Measurements from ENCODE around the gene EXOC2. TPM values are rescaled to one million over a fixed set of nuclear protein-coding genes. Genes with fewer than 3 reads are reported as not detected.

The EXOC2 gene
- total RNA-seq, 5 donors from 2014 or later (not counting 1 experiment from before 2014, with no cell fraction given), result 30.7 to 40.6 (median 39.3) TPM

DNA sequence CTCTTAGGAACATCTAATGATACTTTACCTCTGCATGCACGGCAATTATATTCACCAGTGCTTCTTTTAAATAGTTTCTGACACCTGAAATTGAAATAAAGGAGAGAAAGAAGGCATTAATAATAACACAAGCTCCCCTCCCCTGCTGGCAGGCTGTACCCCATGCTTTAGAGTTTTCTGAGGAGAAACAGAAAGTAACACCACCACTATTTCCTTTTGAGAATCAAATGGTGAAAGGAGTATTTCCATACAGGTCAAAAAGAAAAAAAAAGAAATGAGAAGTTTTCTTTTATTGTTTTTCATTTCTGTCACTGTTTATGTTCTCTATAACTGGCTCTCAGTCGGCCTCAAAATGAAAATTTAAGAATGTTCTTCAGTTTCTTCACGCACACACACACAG is 193.3 kb downstream of the EXOC2 start:
- Mint-ChIP-seq H3K27ac (peak overlapping the region; percentile 86 to 90), H3K36me3 (peaks cover 30% of the 10 kb centered on the region), H3K4me3 (peak overlapping the region; percentile 55 to 77 (median 55)), H3K9me3 (no peaks in the 10 kb centered on the region), H3K4me1 (peaks cover 38 to 69% (median 54%) of the 10 kb centered on the region in 3 donors), H3K27me3 (no peaks in the 10 kb centered on the region)
- ChIA-PET CTCF (interaction anchor here in 1 of 2 donors (0.6 kb wide), 1 partner anchor 107 kb away, joined by 5 read pairs; no protein-coding TSS in a partner anchor), POLR2A (interaction anchor here in 1 of 2 donors (0.5 to 0.7 kb wide), 2 partner anchors 8 to 28 kb away, joined by 3 read pairs; no protein-coding TSS in a partner anchor)
- peaks cover 26 to 38% of the 10 kb centered on the region in 2 experiments for H3K4me1 ChIP-seq (ENCODE audit: control insufficient read depth in 1 of 2, extremely low read depth in 1 of 2, insufficient read depth in 2 of 2, low read length in 2 of 2)
- H3K4me3 ChIP-seq (ENCODE audit: control insufficient read depth in 1 of 2, extremely low read depth in 1 of 2, low read length in 1 of 2), result no peak overlapping the region
- ATAC-seq (replicated peaks in 1 of 4) (peak; percentile 25 to 64 (median 50)), DNase-seq (peak in 1 of 35 experiments; percentile 47)
- no peaks in the 10 kb centered on the region for H3K27me3 ChIP-seq (replicated peaks in 1 of 2; ENCODE audit: control insufficient read depth in 2 of 2, extremely low read depth in 1 of 2, insufficient read depth in 2 of 2, low read length in 1 of 2)
- no peaks in the 10 kb centered on the region for H3K9me3 ChIP-seq
- peaks cover 0 to 11% of the 10 kb centered on the region in 2 donors for H3K36me3 ChIP-seq (ENCODE audit: control insufficient read depth in 2 of 2, extremely low read depth in 1 of 2, insufficient read depth in 1 of 2, low read length in 1 of 2)
- WGBS (ENCODE audit: insufficient coverage), result no CpG with 5 or more reads among the region's 3 CpGs
- peak overlapping the region; percentile 69 for H3K27ac ChIP-seq (ENCODE audit: low read length)

DNA sequence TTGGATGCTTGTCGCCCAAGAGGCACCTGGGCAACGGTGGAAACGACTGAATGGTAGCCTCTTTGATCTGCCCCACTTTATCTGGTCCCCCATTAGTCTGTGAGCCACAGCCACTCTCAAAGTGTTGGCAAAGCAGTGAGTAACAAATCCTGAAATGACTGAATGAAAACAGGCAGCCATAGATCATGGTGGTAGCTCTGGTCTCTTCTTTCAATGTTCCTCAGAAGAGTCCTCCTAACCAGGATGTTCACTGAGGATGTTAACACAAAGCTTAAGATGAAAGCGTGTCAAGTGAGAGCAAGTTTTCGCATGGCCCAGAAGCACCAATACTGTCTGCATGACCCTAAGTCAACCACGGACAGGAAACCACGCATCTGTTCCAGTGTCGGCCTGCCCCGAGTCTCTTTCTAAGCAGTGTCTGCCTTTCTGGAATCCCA is 194.1 kb downstream of the EXOC2 start:
- ChIA-PET CTCF (interaction anchor here in 1 of 2 donors (1.0 to 1.2 kb wide), 2 partner anchors 52 to 310 kb away, joined by 3 read pairs; no protein-coding TSS in a partner anchor), POLR2A (no interaction called here)
- H3K4me1 Mint-ChIP-seq, result peaks cover 46 to 75% (median 62%) of the 10 kb centered on the region in 3 donors
- Histone ChIP-seq H3K27ac (ENCODE audit: low read length) (peak overlapping the region; percentile 69), H3K9me3 (no peaks in the 10 kb centered on the region), H3K4me1 (ENCODE audit: control insufficient read depth in 1 of 2, extremely low read depth in 1 of 2, insufficient read depth in 2 of 2, low read length in 2 of 2) (peaks cover 33 to 46% of the 10 kb centered on the region in 2 experiments), H3K36me3 (ENCODE audit: control insufficient read depth in 2 of 2, extremely low read depth in 1 of 2, insufficient read depth in 1 of 2, low read length in 1 of 2) (peaks cover 0 to 9% of the 10 kb centered on the region in 2 donors), H3K4me3 (ENCODE audit: control insufficient read depth in 1 of 2, extremely low read depth in 1 of 2, low read length in 1 of 2) (no peak overlapping the region), H3K27me3 (replicated peaks in 1 of 2; ENCODE audit: control insufficient read depth in 2 of 2, extremely low read depth in 1 of 2, insufficient read depth in 2 of 2, low read length in 1 of 2) (no peaks in the 10 kb centered on the region)
- ATAC-seq (replicated peaks in 1 of 4) (peak; percentile 62 to 72 (median 70)), DNase-seq (peak in 10 of 35 experiments; percentile 6 to 56 (median 16))
- H3K9me3 Mint-ChIP-seq, result no peaks in the 10 kb centered on the region
- H3K4me3 Mint-ChIP-seq, result peak overlapping the region; percentile 29 to 77 (median 53)
- 8% methylated on average over 5 of the region's 9 CpGs for WGBS (ENCODE audit: insufficient coverage)
- H3K36me3 Mint-ChIP-seq, result peaks cover 26% of the 10 kb centered on the region
- peak overlapping the region; percentile 86 to 90 for H3K27ac Mint-ChIP-seq
- no peaks in the 10 kb centered on the region for H3K27me3 Mint-ChIP-seq

DNA sequence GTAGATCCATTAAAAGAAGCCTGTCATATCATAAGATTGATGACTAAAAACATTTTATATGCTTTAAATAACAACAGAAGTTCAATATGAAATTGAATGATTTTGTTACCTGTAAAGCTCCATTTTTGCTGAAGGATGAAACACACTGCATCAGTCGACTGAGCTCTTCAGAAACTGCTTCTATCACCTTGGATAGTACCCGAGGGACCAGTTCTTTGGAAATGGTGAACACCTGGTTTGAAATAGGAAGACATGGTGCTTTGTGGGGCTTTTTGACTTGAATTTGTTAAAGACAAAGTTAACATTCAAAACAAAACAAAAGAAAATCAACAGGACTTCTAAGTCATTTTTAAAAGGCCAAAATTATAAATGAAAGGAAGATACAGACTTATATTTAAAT is 195.7 kb downstream of the EXOC2 start:
- ChIA-PET CTCF (no interaction called here), POLR2A (interaction anchor here in 1 of 2 donors (0.6 kb wide), 1 partner anchor 93 kb away, joined by 3 read pairs; no protein-coding TSS in a partner anchor)
- no peak overlapping the region for H3K4me3 Mint-ChIP-seq
- H3K9me3 Mint-ChIP-seq, result no peaks in the 10 kb centered on the region
- peaks cover 23% of the 10 kb centered on the region for H3K36me3 Mint-ChIP-seq
- Histone ChIP-seq H3K9me3 (no peaks in the 10 kb centered on the region), H3K4me1 (ENCODE audit: control insufficient read depth in 1 of 2, extremely low read depth in 1 of 2, insufficient read depth in 2 of 2, low read length in 2 of 2) (peaks cover 47% of the 10 kb centered on the region in 2 experiments), H3K36me3 (ENCODE audit: control insufficient read depth in 2 of 2, extremely low read depth in 1 of 2, insufficient read depth in 1 of 2, low read length in 1 of 2) (peaks cover 0 to 7% of the 10 kb centered on the region in 2 donors), H3K27ac (ENCODE audit: low read length) (no peak overlapping the region), H3K27me3 (replicated peaks in 1 of 2; ENCODE audit: control insufficient read depth in 2 of 2, extremely low read depth in 1 of 2, insufficient read depth in 2 of 2, low read length in 1 of 2) (no peaks in the 10 kb centered on the region), H3K4me3 (ENCODE audit: control insufficient read depth in 1 of 2, extremely low read depth in 1 of 2, low read length in 1 of 2) (no peak overlapping the region)
- WGBS (ENCODE audit: insufficient coverage), result no CpG with 5 or more reads among the region's 2 CpGs
- H3K27me3 Mint-ChIP-seq, result no peaks in the 10 kb centered on the region
- DNase-seq, result no peak
- H3K27ac Mint-ChIP-seq, result no peak overlapping the region
- ATAC-seq (replicated peaks in 1 of 4), result no peak
- H3K4me1 Mint-ChIP-seq, result peaks cover 56 to 79% (median 70%) of the 10 kb centered on the region in 3 donors

DNA sequence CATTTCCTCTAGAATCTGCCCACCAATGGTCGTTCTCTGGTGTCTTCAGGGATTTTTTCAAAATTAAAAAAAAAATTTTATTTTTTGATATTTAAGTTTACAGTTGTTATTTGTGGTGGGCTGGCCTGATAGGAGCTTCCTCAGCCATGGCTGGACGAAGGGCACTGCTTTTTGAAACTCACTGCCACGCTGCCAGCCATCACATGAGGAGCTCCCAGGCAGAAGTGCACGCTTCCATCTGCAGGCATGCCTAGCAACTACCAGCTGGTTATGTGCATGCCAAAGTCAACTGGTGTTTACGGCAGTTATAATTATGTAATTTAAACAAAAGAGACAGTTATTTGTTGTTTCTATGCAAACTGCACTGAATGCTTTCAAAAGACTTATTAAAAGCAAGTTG is 196.3 kb downstream of the EXOC2 start:
- H3K4me3 ChIP-seq (ENCODE audit: control insufficient read depth in 1 of 2, extremely low read depth in 1 of 2, low read length in 1 of 2), result no peak overlapping the region
- no peak for ATAC-seq (replicated peaks in 1 of 4)
- DNase-seq, result no peak
- 94% methylated on average over 2 of the region's 5 CpGs for WGBS (ENCODE audit: insufficient coverage)
- H3K36me3 ChIP-seq (ENCODE audit: control insufficient read depth in 2 of 2, extremely low read depth in 1 of 2, insufficient read depth in 1 of 2, low read length in 1 of 2), result peaks cover 0 to 7% of the 10 kb centered on the region in 2 donors
- no peak overlapping the region for H3K27ac ChIP-seq (ENCODE audit: low read length)
- H3K4me3 Mint-ChIP-seq, result no peak overlapping the region
- POLR2A ChIA-PET, result no interaction called here
- H3K4me1 ChIP-seq (ENCODE audit: control insufficient read depth in 1 of 2, extremely low read depth in 1 of 2, insufficient read depth in 2 of 2, low read length in 2 of 2), result peaks cover 41 to 51% of the 10 kb centered on the region in 2 experiments
- peaks cover 23% of the 10 kb centered on the region for H3K36me3 Mint-ChIP-seq
- no peaks in the 10 kb centered on the region for H3K9me3 Mint-ChIP-seq
- H3K27ac Mint-ChIP-seq, result no peak overlapping the region
- peaks cover 61 to 79% (median 70%) of the 10 kb centered on the region in 3 donors for H3K4me1 Mint-ChIP-seq
- CTCF ChIA-PET, result no interaction called here
- H3K27me3 Mint-ChIP-seq, result no peaks in the 10 kb centered on the region
- no peaks in the 10 kb centered on the region for H3K27me3 ChIP-seq (replicated peaks in 1 of 2; ENCODE audit: control insufficient read depth in 2 of 2, extremely low read depth in 1 of 2, insufficient read depth in 2 of 2, low read length in 1 of 2)
- no peaks in the 10 kb centered on the region for H3K9me3 ChIP-seq

DNA sequence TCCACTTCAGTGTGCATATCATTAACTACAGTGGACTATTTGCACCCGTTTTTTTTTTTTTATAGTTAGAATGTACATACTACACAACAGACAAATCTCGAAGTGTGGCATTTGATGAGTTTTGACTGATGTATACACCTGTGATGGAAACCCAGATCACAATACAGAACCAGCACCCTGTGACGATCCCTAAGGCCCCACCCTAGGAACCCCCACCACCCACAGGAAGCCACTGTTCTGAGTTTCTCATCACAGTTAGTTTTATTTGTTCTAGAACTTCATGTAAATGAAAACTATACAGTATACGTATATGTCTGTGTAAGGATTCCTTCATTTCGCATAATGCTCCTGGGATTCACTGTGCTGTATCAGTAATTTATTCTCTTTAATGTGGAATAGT is 198.5 kb downstream of the EXOC2 start:
- H3K9me3 Mint-ChIP-seq, result no peaks in the 10 kb centered on the region
- H3K27me3 Mint-ChIP-seq, result no peaks in the 10 kb centered on the region
- H3K36me3 ChIP-seq (ENCODE audit: control insufficient read depth in 2 of 2, extremely low read depth in 1 of 2, insufficient read depth in 1 of 2, low read length in 1 of 2), result peaks cover 0 to 7% of the 10 kb centered on the region in 2 donors
- no CpG with 5 or more reads among the region's 5 CpGs for WGBS (ENCODE audit: insufficient coverage)
- POLR2A ChIA-PET, result no interaction called here
- ATAC-seq (replicated peaks in 1 of 4) (no peak), DNase-seq (no peak)
- no peak overlapping the region for H3K4me3 Mint-ChIP-seq
- no peaks in the 10 kb centered on the region for H3K9me3 ChIP-seq
- peak overlapping the region; percentile 77 to 94 for H3K27ac Mint-ChIP-seq
- CTCF ChIA-PET, result no interaction called here
- H3K27me3 ChIP-seq (replicated peaks in 1 of 2; ENCODE audit: control insufficient read depth in 2 of 2, extremely low read depth in 1 of 2, insufficient read depth in 2 of 2, low read length in 1 of 2), result no peaks in the 10 kb centered on the region
- peak overlapping the region; percentile 37 for H3K27ac ChIP-seq (ENCODE audit: low read length)
- H3K36me3 Mint-ChIP-seq, result peaks cover 23% of the 10 kb centered on the region
- peaks cover 71 to 86% (median 78%) of the 10 kb centered on the region in 3 donors for H3K4me1 Mint-ChIP-seq
- H3K4me3 ChIP-seq (ENCODE audit: control insufficient read depth in 1 of 2, extremely low read depth in 1 of 2, low read length in 1 of 2), result no peak overlapping the region
- peaks cover 52 to 60% of the 10 kb centered on the region in 2 experiments for H3K4me1 ChIP-seq (ENCODE audit: control insufficient read depth in 1 of 2, extremely low read depth in 1 of 2, insufficient read depth in 2 of 2, low read length in 2 of 2)

DNA sequence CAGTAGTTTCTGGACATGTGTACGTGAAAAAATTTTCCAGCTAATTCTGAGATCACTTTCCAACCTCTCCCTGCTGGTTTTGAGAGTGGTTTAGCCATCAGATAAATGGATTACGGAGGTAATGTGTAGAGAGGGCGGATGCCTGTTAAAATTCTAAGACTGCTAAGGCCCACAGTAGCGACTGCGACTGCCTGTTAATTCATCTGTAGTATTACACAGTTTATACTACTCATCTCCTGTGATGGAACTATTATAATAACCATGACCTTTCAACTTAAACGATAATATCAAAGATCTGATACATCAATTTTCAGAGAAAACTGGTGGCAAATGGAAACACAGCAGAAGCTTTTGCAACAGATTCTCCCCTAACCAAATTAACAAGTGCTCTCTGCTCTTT is 199.1 kb downstream of the EXOC2 start:
- Mint-ChIP-seq H3K36me3 (peaks cover 23% of the 10 kb centered on the region), H3K27ac (peak overlapping the region; percentile 77 to 94), H3K27me3 (no peaks in the 10 kb centered on the region), H3K4me3 (no peak overlapping the region), H3K4me1 (peaks cover 71 to 86% (median 78%) of the 10 kb centered on the region in 3 donors), H3K9me3 (no peaks in the 10 kb centered on the region)
- DNase-seq (no peak), ATAC-seq (replicated peaks in 1 of 4) (no peak)
- H3K36me3 ChIP-seq (ENCODE audit: control insufficient read depth in 2 of 2, extremely low read depth in 1 of 2, insufficient read depth in 1 of 2, low read length in 1 of 2), result peaks cover 0 to 7% of the 10 kb centered on the region in 2 donors
- ChIA-PET POLR2A (no interaction called here), CTCF (interaction anchor here in 1 of 2 donors (1.1 kb wide), 1 partner anchor 9 kb away, joined by 3 read pairs; no protein-coding TSS in a partner anchor)
- peaks cover 51 to 59% of the 10 kb centered on the region in 2 experiments for H3K4me1 ChIP-seq (ENCODE audit: control insufficient read depth in 1 of 2, extremely low read depth in 1 of 2, insufficient read depth in 2 of 2, low read length in 2 of 2)
- H3K27ac ChIP-seq (ENCODE audit: low read length), result peak overlapping the region; percentile 37
- no peak overlapping the region for H3K4me3 ChIP-seq (ENCODE audit: control insufficient read depth in 1 of 2, extremely low read depth in 1 of 2, low read length in 1 of 2)
- H3K27me3 ChIP-seq (replicated peaks in 1 of 2; ENCODE audit: control insufficient read depth in 2 of 2, extremely low read depth in 1 of 2, insufficient read depth in 2 of 2, low read length in 1 of 2), result no peaks in the 10 kb centered on the region
- no peaks in the 10 kb centered on the region for H3K9me3 ChIP-seq
- WGBS (ENCODE audit: insufficient coverage), result no CpG with 5 or more reads among the region's 6 CpGs

Measured in T-cell (primary cell).